HG03039 (cell line): ENCODE data around the gene RELB.

ENCODE experiments used
- ATAC-seq: cut with Tn5 transposase; IDR thresholded peaks from one replicate; pipeline ENCODE4 v1.9.1; 2021; ENCODE audit warnings: mild to moderate bottlenecking, moderate library complexity; ENCODE audit not compliant: unreplicated experiment

Gene RELB

DNA sequence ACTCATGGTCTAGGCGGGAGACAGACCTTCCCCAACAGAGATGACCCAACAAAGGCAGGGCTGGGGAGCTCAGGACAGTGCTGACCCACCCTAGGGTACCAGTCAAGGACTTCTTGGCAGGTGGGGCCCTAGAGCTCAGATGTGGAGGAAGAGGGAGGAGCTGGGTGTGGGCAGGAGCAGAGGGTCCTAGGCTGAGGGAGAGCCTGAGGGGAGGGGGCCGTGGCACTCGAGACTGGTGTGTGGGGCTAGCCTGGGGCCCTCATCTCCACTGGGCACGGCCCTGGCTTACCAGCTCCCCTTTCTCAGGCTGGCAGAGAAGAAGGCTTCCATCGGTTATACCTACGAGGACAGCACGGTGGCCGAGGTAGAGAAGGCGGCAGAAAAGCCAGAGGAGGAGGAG, 56.2 kb downstream of the RELB start:
- no peak for ATAC-seq

DNA sequence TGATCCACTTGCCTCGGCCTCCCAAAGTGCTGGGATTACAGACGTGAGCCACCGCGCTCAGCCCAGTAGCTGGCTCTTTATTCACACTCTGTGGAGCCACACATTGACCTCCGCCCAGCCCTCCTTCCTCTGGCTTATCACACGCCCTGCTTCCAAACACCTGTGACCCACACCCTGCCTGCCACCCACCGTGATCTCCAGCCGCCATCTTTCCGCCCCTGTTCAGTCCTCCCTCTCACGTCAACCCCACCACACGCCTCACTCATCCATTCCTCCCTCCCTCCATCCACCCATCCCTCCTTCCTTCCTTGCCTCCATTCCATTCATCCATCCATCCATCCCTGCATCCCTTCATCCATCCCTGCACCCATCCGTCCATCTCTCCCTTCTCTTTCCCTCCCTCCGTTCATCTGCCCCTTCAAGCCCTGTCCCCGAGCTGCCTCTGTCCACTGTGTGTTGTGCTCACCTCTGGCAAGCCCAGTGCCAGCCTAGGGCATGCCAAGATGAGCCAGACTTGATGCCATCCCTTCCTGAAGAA, 57.4 kb downstream of the RELB start:
- no peak for ATAC-seq

DNA sequence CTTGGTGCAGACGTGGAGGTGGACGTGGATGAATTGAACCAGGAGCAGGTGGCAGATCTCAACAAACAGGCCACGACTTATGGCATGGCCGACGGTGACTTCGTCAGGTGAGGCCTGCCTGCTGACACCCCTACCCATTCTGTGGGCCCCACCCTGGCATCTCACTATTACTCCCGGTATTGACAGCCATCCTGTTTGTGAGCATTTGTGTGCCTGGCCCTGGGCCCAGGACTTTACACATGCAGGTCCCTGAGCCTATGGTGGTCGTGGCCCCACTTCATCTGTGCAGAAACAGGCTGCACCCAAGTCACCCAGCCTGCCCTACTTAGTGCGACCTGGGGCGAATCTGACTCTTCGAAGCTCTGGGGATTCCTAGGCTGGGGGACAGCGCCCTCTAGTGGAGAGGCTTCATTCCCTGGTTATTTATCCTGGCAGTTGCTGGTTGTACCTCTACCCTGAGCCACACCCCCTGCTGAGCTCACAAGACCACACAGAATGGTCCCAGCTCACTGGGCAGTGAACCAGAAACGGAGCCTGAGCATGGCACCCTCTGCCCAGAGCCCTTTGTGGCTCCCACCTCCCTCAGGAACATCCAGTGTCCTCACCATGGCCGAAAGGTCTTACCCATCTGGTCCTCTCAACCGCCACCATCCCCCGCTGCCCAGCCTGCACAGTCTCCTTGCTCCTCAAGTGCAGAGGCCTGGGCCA, 58.1 kb downstream of the RELB start:
- no peak for ATAC-seq

DNA sequence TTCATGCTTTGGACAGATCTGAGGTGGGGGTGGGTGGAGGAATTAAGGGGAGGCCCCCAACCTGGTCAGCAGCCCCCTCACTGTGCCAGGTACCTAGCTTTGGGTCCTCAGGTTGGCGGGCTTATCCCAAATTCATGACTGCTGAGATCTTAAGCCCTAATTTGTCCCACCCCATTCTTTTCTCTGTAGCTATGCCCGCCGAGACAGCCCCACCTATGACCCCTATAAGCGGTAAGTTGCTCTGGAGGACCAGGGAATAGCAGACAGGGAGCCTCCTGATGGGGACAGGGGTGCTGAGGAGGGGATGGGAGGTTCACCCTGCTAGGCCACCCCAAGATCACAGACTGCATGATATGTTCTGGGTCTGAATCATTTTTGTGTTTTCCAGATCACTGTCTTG, 60.7 kb downstream of the RELB start:
- ATAC-seq, result no peak

DNA sequence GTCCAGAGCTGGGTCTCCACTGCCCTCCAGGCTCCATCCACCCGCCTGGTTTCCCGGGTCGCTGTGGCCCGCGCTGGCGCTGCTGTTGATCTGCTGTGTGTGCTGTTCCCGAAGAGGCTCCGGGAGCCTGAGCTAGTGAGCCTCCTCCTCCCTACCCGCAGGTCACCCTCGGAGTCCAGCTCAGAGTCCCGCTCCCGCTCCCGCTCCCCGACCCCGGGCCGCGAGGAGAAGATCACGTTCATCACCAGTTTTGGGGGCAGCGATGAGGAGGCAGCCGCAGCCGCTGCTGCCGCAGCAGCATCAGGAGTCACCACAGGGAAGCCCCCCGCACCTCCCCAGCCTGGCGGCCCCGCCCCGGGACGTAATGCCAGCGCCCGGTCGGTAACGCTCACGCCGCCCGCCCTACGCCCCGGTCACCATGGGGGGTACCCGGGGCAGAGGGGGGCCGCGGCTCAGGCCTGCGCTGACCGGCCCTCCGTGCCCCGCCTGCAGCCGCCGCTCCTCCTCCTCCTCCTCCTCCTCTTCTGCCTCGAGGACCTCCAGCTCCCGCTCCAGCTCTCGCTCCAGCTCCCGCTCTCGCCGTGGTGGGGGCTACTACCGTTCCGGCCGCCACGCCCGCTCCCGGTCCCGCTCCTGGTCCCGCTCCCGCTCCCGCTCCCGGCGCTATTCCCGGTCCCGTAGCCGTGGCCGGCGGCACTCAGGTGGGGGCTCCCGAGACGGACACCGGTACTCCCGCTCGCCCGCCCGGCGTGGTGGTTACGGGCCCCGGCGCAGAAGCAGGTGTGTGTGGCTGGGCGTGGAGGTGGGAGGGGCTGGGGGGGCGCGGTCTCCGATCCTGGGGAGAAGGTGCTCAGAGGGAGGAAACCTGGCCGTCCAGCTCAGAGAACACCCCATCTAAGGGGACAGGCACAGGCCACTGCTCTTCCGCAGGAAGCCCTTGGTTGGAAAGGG, 62.9 kb downstream of the RELB start:
- no peak for ATAC-seq

DNA sequence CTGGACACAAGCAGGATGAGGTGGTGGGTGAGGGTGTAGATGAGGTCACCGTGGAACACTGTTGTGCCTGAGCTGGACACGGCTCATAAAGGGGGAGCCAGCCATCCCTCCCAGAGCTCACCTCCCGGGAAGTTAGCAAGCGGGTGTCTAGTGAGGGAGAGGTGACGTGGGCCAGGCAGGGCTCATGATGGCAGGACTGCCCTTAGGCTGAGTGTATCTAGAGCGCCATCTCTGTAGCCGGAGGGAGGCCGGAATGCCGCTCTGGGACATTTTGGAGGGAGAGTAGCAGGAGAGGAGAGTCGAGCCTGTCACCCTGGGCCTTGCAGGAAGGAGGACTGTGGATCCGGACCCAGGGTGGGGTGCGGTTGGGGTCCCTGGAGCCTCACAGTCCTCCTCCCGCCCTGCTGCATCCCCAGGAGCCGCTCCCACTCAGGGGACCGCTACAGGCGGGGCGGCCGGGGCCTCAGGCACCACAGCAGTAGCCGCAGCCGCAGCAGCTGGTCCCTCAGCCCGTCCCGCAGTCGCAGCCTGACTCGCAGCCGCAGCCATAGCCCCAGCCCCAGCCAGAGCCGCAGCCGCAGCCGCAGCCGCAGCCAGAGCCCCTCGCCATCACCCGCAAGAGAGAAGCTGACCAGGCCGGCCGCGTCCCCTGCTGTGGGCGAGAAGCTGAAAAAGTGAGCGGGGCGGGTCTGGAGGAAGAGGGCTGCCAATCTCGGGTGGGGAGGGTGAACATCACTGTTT, 65.8 kb downstream of the RELB start:
- ATAC-seq, result no peak

DNA sequence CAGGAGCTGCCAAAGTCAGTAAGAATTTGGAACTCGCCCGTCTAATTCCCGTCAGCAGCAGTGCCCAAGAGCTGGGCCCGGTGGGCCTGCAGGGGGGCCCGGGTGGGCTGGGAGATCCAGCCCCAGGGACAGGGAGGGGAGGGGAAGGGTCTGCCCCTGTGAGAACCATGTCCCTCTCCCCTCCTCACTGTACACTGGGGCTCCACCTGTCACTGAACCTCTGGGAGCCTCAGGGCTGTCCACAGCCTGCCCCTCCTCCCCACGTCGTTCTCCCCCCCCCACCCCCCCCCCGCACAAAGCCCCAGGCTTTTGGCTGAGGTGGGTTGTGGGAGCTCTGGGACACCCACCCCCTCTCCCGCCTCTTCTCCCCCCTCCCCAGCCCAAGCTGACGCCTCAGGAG, 66.8 kb downstream of the RELB start:
- no peak for ATAC-seq

DNA sequence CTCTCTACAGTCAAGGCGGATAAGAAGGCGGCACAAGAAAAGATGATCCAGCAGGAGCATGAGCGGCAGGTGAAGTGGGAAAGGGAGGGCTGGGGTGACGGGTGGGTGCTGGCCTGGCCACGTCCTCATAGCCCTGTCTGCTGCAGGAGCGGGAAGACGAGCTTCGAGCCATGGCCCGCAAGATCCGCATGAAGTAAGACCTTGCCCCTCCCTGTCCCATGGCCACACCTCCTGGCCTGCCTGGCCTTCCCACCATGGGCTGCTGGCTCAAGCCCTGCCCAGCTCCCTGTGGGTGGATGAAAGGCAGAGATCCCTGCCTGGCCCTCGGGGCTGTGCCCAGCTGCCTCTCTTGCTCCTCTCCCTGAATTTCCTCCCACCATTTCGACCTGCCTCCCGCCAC, 67.8 kb downstream of the RELB start:
- no peak for ATAC-seq

DNA sequence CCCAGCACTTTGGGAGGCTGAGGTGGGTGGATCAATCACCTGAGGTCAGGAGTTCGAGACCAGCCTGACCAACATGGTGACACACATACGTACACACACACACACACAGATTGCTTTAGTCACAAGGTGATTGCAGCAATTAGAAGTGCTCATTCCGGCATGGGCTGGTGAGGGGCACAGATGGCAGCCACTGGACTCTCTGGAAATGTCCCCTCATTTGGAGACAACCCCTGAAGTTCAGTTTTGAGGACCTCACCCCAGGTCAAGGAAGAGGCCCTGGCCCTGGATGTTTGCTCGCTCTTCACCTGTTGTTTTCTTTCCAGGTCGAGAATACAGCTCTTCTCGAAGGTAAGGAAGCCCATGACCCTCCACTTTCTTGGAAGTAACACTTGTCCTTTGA, 69.0 kb downstream of the RELB start:
- no peak for ATAC-seq

DNA sequence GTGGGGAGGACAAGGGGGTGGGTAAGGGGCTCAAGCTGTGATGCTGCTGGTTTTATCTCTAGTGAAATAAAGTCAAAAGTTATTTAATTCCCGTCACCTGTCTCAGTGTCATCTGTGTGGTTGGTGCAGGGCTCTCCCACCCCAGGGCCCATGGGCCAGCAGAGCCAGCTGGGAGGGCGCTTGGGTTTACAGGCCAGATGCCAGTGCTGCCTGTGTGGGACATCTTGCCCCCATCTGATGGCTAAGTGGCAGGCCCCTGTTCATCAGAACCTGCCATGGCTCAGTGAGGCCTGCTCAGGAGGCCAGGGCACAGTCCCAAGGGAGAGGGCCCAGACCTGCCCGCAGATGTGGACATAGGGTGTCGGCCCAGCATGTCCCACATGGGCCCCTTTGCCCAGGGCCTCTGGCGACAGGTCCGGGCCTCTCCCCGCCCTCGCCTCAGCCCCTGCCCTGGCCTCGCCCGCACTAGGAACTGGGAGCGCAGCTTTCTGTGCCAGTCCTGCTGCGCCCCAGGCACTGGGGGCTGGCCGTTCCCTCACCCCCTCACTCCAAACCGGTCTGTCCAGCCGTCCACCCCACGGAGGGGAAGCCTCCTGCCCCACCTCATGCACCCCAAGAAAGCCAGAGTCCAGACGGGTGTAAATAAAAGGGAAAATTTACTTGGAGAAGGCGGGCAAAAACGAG, 69.7 kb downstream of the RELB start:
- ATAC-seq, result no peak

DNA sequence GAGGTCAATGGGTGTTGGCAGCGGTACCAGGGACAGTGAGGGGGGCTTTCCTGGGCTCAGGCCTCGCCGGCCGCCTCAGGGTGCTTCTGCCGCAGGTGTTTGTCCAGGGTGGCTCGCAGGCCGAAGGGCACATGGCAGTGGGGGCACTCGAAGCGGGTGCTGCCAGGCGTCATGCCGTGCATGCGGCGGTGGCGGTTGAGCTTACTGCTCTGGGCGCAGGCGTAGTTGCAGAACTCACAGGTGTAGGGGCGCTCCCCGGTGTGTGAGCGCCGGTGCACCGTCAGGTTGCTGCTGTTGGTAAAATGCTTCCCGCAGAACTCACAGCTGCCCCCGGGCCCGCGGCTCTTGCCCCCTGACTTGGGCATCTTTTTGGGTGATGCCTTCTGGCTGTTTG, 70.3 kb downstream of the RELB start:
- no peak for ATAC-seq

DNA sequence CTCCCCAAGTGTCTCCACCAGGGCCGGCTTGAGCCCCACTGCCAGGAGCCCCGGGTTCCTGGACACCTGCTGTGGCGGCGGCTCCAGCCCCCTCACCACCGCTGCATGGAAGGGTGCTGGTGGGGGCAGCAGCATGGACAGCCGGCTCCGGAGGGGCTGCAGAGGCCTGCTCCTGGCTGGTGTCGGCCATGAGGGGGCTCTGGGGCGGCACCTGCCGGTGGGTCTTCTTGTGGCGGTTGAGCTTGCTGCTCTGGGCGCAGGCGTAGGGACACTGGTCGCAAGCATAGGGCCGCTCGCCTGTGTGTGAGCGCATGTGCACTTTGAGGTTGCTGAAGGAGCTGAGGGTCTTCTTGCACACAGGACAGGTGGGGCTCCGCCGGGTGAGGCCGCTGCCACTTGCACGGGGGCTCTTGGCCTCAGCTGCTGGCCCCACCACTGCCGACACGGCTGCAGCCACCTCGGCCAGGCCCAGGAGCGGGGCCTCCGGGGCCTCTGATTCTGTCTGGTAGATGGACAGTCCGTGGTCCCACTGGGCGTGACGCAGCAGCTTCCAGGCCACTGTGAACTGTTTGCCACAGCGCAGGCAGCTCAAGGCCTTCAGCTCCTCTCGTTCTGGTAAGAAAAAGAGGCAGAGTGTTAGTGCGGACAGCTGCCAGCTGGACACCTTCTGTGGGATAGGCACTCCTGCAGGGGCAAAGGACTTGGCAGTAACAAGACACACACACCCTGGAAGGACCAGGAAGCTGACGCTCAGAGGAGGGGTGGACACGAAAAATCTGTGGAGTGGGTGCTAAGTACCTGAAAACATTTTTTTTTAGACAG, 70.9 kb downstream of the RELB start:
- ATAC-seq, result no peak

DNA sequence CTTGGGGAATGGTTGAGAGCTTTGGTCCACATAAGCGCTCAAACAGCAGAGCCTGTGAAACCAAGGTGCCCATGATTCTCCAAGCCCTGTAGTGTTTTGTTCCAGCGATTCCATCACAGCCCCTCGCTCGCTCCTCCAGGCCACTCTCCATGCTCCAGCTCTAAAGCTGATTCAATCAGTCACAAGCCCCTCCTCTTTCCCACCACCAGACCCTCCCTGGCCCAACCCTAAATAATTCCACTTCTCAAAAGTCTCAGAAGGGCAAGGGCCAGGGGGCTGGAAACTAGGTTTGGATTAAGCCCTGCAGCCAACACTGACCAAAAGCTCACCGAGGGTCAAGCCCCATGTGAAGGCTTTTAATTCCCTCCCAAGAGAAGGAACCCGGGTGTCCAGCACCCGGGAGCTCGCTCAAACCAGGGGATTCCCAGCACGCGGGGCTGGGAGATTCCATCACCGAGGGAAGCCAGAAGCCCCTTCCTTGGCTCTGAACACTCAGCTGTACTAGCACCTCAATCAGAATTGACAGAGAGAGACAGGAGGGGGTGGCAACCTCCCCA, 73.6 kb downstream of the RELB start:
- no peak for ATAC-seq

DNA sequence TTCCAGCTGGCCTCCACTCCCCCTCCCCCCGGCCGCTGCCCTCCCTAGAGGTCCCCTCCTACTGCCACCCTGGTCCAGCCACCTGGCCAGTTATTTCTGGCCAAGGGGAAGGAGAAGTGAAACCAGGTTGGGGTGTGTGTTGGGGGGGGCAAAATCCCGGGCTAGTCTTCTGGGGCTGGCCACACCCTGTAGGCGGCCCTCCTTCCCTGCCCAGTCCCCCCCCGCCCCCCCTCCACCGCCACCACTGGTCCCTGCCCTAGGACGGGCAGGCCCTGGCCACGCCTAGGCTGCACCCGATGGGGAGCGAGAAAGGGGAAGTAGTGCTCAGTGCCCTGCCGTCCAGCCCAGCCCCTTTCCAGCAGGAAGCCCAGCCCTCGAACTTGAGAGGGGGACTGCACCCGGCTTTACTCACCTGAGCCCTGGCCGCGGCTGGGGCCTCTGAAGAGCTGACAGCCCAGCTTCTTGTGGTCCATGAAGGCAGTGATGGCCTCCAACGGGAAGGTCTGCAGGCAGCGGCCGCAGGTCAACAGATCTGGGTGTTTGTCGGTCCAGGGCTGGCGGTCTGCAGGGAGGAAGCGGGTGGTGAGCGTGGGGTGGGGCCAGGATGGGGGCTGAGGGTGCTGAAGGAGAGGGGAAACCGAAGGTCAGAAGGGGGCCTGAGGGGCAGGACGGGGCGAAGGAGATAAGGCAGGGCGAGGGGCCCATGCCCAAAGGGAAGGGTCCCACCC, 74.2 kb downstream of the RELB start:
- peak; percentile 39 for ATAC-seq

DNA sequence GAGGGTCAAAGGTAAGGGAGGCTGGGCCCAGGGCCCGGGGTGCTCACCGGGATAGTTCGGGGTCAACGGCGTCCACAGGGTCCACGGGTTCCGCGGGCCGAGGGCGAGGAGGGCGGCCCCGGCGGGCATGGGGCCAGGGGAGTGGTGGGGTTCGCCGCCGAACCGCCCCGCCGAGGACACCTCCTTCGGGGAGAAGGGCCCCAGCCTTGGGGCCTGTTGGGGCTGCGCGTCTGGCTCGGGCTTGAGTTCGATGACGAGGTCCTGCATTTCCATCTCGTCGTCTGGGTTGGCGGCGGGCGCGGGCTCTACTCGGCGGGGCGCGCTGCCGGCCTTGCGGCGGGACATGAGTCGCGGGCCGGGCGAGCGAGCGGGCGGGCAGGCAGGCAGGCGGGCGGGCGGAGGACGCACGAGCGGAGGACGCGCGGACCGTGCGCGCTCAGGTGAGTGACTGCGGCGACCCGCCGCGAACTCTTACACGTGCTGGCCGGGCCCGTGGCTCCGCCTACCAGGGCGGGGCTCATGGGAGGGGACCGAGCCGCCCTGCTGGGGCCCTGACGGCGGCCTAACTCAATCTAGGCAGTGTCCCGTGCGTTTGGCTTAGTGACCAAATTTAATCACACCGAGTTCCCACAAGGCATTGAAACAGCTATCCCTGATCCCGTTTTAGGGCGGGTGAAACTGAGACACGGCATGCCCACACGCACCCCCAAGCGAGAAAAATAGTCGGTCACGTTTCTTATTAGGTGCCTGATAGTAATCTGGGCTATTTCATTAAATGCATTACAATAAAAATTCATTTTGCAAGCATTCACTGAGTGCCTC, 75.0 kb downstream of the RELB start, which contains the start of gene ZNF296:
ZNF296 (minus strand) TSS at position 450 of the 822 bp plus-strand sequence; CDS start at position 345, 105 bp downstream.
- ATAC-seq, result peak; percentile 38

DNA sequence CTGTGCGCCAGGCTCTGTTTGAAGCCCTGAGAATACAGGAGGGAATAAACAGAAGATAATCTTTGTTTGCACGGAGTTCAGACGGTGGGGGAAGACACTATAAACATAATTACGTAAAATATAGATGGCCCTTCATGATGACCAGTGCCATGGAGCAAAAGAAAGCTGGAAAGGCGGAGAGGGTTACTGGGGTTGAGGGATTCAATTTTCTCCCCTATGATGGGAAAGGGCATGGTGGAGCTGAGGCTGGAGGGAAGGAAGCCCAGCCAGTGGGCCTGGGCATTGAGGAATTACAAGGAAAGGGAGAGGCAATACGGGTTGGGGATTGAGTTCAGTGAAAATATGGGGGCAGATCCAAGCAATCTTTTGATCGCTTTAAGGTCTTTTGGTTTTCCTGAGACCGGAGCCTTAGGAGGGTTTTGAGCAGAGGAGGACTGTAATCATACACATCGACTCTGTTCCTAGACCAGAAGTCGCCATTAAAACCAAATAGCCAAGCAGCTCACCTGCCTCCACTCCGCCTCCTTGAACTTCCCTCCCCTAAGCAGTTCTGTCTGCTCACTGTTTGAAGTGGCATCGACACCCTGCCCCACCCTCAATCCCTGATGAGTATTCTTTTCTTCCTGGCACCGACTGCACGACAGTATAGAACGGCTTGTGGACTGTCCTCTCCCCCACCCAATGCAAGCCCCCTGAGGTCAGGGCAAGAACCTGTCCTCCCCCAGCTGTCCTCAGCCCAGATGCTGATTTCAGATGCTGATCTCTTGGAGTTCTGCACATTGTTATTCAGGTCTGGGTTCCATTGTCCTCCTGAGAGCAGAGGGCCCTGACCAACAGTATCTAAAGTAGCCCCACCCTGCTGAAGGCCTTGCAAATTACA, 75.8 kb downstream of the RELB start:
- no peak for ATAC-seq
